GM12878 (cell line): ENCODE measurements around the gene CARD9.

ENCODE experiments used
- CEBPB ChIP-seq, 2 experiments: fragments of 150-350 bp in 1 of 2; IDR thresholded peaks; 2 replicates each; pipeline ENCODE4 v1.6.1; 2012 to 2014; ENCODE audit warnings: low read depth in 2 of 2, low read length in 2 of 2, borderline replicate concordance in 1 of 2, inconsistent platforms in 1 of 2
- TCF7 ChIP-seq: IDR thresholded peaks from 2 replicates; pipeline ENCODE4 v1.6.1; 2014; ENCODE audit warnings: antibody characterized with exemption, borderline replicate concordance
- TF ChIP-seq, protein P1 (sequence below), 3 experiments: IDR thresholded peaks in 2 of 3; conservative IDR thresholded peaks in 1 of 3; 2 replicates each; pipeline ENCODE4 v1.5.1; 2011; ENCODE audit warnings: low read depth in 3 of 3, low read length in 3 of 3, mild to moderate bottlenecking in 3 of 3, control low read depth in 2 of 3, moderate library complexity in 2 of 3, inconsistent platforms in 1 of 3, mixed read lengths in 1 of 3; ENCODE audit not compliant: control insufficient read depth in 2 of 3, insufficient read depth in 1 of 3; ENCODE audit errors: extremely low read depth in 1 of 3

DNA sequence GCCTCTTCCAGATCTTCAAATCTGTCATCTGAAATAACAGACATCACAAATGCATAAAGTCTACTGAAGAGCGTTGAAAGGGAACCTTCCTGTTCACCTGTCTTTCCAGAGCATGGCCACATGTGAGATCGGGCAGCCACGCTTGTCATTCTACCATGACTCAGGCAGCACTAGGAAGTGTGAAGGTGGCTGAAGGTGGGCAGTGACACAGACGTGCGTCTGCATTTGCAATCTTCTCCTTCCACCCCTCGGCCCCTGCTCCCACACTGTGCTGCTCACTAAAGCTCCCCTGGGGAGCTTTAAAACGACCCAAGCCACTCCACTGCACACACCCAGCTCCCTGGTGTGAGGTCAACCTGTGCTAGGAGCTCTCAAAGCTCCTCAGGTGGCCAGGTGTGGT lies 34.4 kb upstream of the CARD9 start:
- TF ChIP-seq, protein P1, sequence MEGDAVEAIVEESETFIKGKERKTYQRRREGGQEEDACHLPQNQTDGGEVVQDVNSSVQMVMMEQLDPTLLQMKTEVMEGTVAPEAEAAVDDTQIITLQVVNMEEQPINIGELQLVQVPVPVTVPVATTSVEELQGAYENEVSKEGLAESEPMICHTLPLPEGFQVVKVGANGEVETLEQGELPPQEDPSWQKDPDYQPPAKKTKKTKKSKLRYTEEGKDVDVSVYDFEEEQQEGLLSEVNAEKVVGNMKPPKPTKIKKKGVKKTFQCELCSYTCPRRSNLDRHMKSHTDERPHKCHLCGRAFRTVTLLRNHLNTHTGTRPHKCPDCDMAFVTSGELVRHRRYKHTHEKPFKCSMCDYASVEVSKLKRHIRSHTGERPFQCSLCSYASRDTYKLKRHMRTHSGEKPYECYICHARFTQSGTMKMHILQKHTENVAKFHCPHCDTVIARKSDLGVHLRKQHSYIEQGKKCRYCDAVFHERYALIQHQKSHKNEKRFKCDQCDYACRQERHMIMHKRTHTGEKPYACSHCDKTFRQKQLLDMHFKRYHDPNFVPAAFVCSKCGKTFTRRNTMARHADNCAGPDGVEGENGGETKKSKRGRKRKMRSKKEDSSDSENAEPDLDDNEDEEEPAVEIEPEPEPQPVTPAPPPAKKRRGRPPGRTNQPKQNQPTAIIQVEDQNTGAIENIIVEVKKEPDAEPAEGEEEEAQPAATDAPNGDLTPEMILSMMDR (IDR thresholded peaks at IDR 0.05 in 2 of 3, conservative IDR thresholded peaks at IDR 0.05 in 1 of 3; ENCODE audit: control insufficient read depth in 2 of 3, extremely low read depth in 1 of 3, insufficient read depth in 1 of 3, low read depth in 3 of 3, low read length in 3 of 3): no peak
- TF ChIP-seq CEBPB (IDR thresholded peaks at IDR 0.05; ENCODE audit: borderline replicate concordance in 1 of 2, low read depth in 2 of 2, low read length in 2 of 2) (no peak), TCF7 (no peak)
